Sigmoid colon (tissue), 4 donors: ENCODE results near the gene SLC2A6.

Experiments
- CTCF ChIP-seq, 4 experiments: fragments of 450-650 bp in 3 of 4; fragments of 200-600 bp in 1 of 4; IDR thresholded peaks; one replicate each; pipeline ENCODE4 v1.5.1; 2016 to 2019; ENCODE audit warnings: antibody characterized with exemption in 4 of 4, mild to moderate bottlenecking in 3 of 4, moderate library complexity in 2 of 4
- EP300 ChIP-seq, 4 donors: sonication (generic); formaldehyde crosslinking; IDR thresholded peaks; one replicate each; pipeline ENCODE4 v1.6.1; 2017; ENCODE audit warnings: antibody characterized with exemption in 4 of 4
- POLR2AphosphoS5 ChIP-seq, 4 donors: sonication (generic); formaldehyde crosslinking; IDR thresholded peaks; one replicate each; pipeline ENCODE4 v1.6.1; 2017; ENCODE audit warnings: antibody characterized with exemption in 4 of 4

- no peak for TF ChIP-seq CTCF (IDR thresholded peaks at IDR 0.05)
- TF ChIP-seq POLR2AphosphoS5 (IDR thresholded peaks at IDR 0.05): no peak
- no peak for TF ChIP-seq EP300 (IDR thresholded peaks at IDR 0.05)
Observed at GRCh38 chr9:133429641-133430161, 49.2 kb downstream of the SLC2A6 start.
